Liver (tissue), 4 donors: Measurements from ENCODE around the gene KRT86. TPM values are rescaled to one million over a fixed set of nuclear protein-coding genes. Genes with fewer than 3 reads are reported as not detected.

ENCODE experiments used
- polyA plus RNA-seq, 2 donors: library from polyadenylated mRNA; stranded (reverse) in 1 of 2; unstranded in 1 of 2; fragments of 200-250 nt in 1 of 2; fragments of >200 nt in 1 of 2; fragmentation: Nextera tagmentation in 1 of 2; extraction: Ambion mirVana in 1 of 2; gene quantifications; one replicate each; pipeline versions ENCODE4 v1.2.1 to v1.2.3, GENCODE V29; 2013 to 2015
- total RNA-seq, 2 donors: library from RNA; depleted of rRNA; stranded (reverse); fragments of >200 nt; gene quantifications; one replicate each; pipeline ENCODE4 v1.2.3, GENCODE V29; 2014
- donor health status: healthy.
- donor health status: healthy.
- donor health status: healthy.

Gene KRT86
- total and polyA plus RNA-seq, 4 donors, result 0.08 TPM; not detected in 3

Other genes starting within 250 kb of the KRT86 start
- 1 to 10 TPM in 1 of 2 donors, under 1 TPM in 1; 0.79 to 3.8 TPM for gene NR4A1, start 223.2 kb upstream of the KRT86 start, total RNA-seq
- 1 to 10 TPM; 3.0 to 5.8 TPM for gene NR4A1, start 223.2 kb upstream of the KRT86 start, polyA plus RNA-seq
- gene ATG101, start 204.7 kb upstream of the KRT86 start, total RNA-seq, result 10 to 100 TPM; 12.9 to 28.4 TPM
- 10 to 100 TPM; 30.5 to 31.8 TPM for gene ATG101, start 204.7 kb upstream of the KRT86 start, polyA plus RNA-seq
- under 1 TPM in 1 of 2 donors, not detected in 1; 0.50 TPM for gene SMIM41, start 194.9 kb upstream of the KRT86 start, total RNA-seq
- under 1 TPM; 0.03 to 0.24 TPM for gene SMIM41, start 194.9 kb upstream of the KRT86 start, polyA plus RNA-seq
- under 1 TPM; 0.05 to 0.08 TPM for gene KRT80, start 82.6 kb upstream of the KRT86 start, total RNA-seq
- under 1 TPM; 0.04 to 0.12 TPM for gene KRT80, start 82.6 kb upstream of the KRT86 start, polyA plus RNA-seq
- 1 to 10 TPM in 1 of 2 donors, under 1 TPM in 1; 0.37 to 8.0 TPM for gene KRT7, start 41.4 kb upstream of the KRT86 start, total RNA-seq
- 1 to 10 TPM; 6.0 to 9.9 TPM for gene KRT7, start 41.4 kb upstream of the KRT86 start, polyA plus RNA-seq
- not detected for gene KRT81, start 16.9 kb downstream of the KRT86 start, total RNA-seq
- not detected for gene KRT81, start 16.9 kb downstream of the KRT86 start, polyA plus RNA-seq
- not detected for gene KRT83, start 46.8 kb downstream of the KRT86 start, total RNA-seq
- gene KRT83, start 46.8 kb downstream of the KRT86 start, polyA plus RNA-seq, result not detected
- gene KRT85, start 92.8 kb downstream of the KRT86 start, total RNA-seq, result not detected
- gene KRT85, start 92.8 kb downstream of the KRT86 start, polyA plus RNA-seq, result not detected
- gene KRT84, start 111.0 kb downstream of the KRT86 start, total RNA-seq, result not detected
- gene KRT84, start 111.0 kb downstream of the KRT86 start, polyA plus RNA-seq, result not detected
- gene KRT82, start 131.7 kb downstream of the KRT86 start, total RNA-seq, result not detected
- not detected for gene KRT82, start 131.7 kb downstream of the KRT86 start, polyA plus RNA-seq
- gene KRT75, start 159.7 kb downstream of the KRT86 start, total RNA-seq, result not detected
- gene KRT75, start 159.7 kb downstream of the KRT86 start, polyA plus RNA-seq, result not detected
- gene KRT6B, start 177.5 kb downstream of the KRT86 start, total RNA-seq, result under 1 TPM in 1 of 2 donors, not detected in 1; 0.23 TPM
- gene KRT6B, start 177.5 kb downstream of the KRT86 start, polyA plus RNA-seq, result not detected
- under 1 TPM in 1 of 2 donors, not detected in 1; 0.61 TPM for gene KRT6C, start 199.2 kb downstream of the KRT86 start, total RNA-seq
- gene KRT6C, start 199.2 kb downstream of the KRT86 start, polyA plus RNA-seq, result not detected
- under 1 TPM in 1 of 2 donors, not detected in 1; 0.05 TPM for gene KRT6A, start 218.6 kb downstream of the KRT86 start, total RNA-seq
- gene KRT6A, start 218.6 kb downstream of the KRT86 start, polyA plus RNA-seq, result under 1 TPM in 1 of 2 donors, not detected in 1; 0.02 TPM
- gene KRT5, start 245.7 kb downstream of the KRT86 start, total RNA-seq, result not detected
- under 1 TPM in 1 of 2 donors, not detected in 1; 0.08 TPM for gene KRT5, start 245.7 kb downstream of the KRT86 start, polyA plus RNA-seq